Fibroblast of lung (primary cell): ENCODE data around the gene KCNJ10. TPM values are rescaled to one million over a fixed set of nuclear protein-coding genes. Genes with fewer than 3 reads are reported as not detected.

Source experiments
- DNase-seq, 2 donors: peaks; one replicate each; pipeline versions ENCODE4 v3.0.0 to v3.0.0-alpha.2; 2010; ENCODE audit warnings: low read depth in 2 of 2
- H2AFZ ChIP-seq: 2 replicates; pipeline ENCODE4 v1.5.1; 2012; ENCODE audit warnings: low read length, control low read depth, inconsistent platforms
- H3K27ac ChIP-seq: 2 replicates; pipeline ENCODE4 v1.5.1; 2011; ENCODE audit warnings: low read length, control low read depth; ENCODE audit not compliant: insufficient read depth
- H3K27me3 ChIP-seq: 2 replicates; pipeline ENCODE4 v1.5.1; 2011; ENCODE audit warnings: mild to moderate bottlenecking, low read length; ENCODE audit not compliant: control insufficient read depth, insufficient read depth
- H3K36me3 ChIP-seq: 2 replicates; pipeline ENCODE4 v1.5.1; 2011; ENCODE audit warnings: low read length; ENCODE audit not compliant: control insufficient read depth, insufficient read depth
- H3K4me1 ChIP-seq: 2 replicates; pipeline ENCODE4 v1.5.1; 2011; ENCODE audit warnings: low read length; ENCODE audit not compliant: control insufficient read depth, insufficient read depth; ENCODE audit errors: extremely low read depth
- H3K4me2 ChIP-seq: 2 replicates; pipeline ENCODE4 v1.5.1; 2011; ENCODE audit warnings: low read length, control low read depth; ENCODE audit not compliant: insufficient read depth; ENCODE audit errors: extremely low read depth
- H3K4me3 ChIP-seq, 4 experiments: fragments of 200-600 bp in 1 of 4; sonication (generic) in 1 of 4; replicated peaks in 1 of 4; 2 replicates each; pipeline ENCODE4 v1.5.1; 2011 to 2016; ENCODE audit warnings: low read length in 4 of 4, low read depth in 3 of 4, mild to moderate bottlenecking in 3 of 4, control low read depth in 2 of 4, inconsistent platforms in 1 of 4, mixed read lengths in 1 of 4; ENCODE audit not compliant: insufficient read depth in 1 of 4; ENCODE audit errors: control extremely low read depth in 1 of 4
- H3K79me2 ChIP-seq: 2 replicates; pipeline ENCODE4 v1.5.1; 2012; ENCODE audit warnings: mild to moderate bottlenecking, low read length, inconsistent platforms; ENCODE audit not compliant: control insufficient read depth, insufficient read depth
- H3K9ac ChIP-seq: 2 replicates; pipeline ENCODE4 v1.5.1; 2011; ENCODE audit warnings: mild to moderate bottlenecking, low read length, control low read depth; ENCODE audit not compliant: insufficient read depth
- H3K9me3 ChIP-seq: 2 replicates; pipeline ENCODE4 v1.5.1; 2012; ENCODE audit warnings: low read depth, low read length; ENCODE audit not compliant: control insufficient read depth, insufficient read depth
- H4K20me1 ChIP-seq: 2 replicates; pipeline ENCODE4 v1.5.1; 2011; ENCODE audit warnings: low read length; ENCODE audit not compliant: control insufficient read depth, insufficient read depth; ENCODE audit errors: extremely low read depth
- CTCF ChIP-seq, 2 donors: IDR thresholded peaks in 1 of 2; conservative IDR thresholded peaks in 1 of 2; 1 replicate in 1 of 2; 2 replicates in 1 of 2; pipeline ENCODE4 v1.5.1; 2011 to 2012; ENCODE audit warnings: low read length in 2 of 2, control low read depth in 1 of 2, inconsistent platforms in 1 of 2, low read depth in 1 of 2, mild to moderate bottlenecking in 1 of 2
- EZH2 ChIP-seq: IDR thresholded peaks from 2 replicates; pipeline ENCODE4 v1.5.1; 2012; ENCODE audit warnings: low read length, control low read depth, mild to moderate bottlenecking; ENCODE audit errors: missing control alignments
- polyA plus RNA-seq, 2 donors: library from polyadenylated mRNA; depleted of rRNA in 1 of 2; stranded (reverse) in 1 of 2; unstranded in 1 of 2; fragments of >200 nt; gene quantifications; 2 replicates each; pipeline ENCODE4 v1.2.1, GENCODE V29; 2011 to 2012; ENCODE audit warnings: missing spikeins in 1 of 2
- total RNA-seq: library from RNA; depleted of rRNA; stranded (reverse); fragments of >200 nt; gene quantifications from 2 replicates; pipeline ENCODE4 v1.2.1, GENCODE V29; 2014

KCNJ10 gene
- total and polyA plus RNA-seq, 2 donors (not counting 1 experiment from before 2014, with no cell fraction given) = not detected

- H3K9ac ChIP-seq = no peak overlapping the region
- no peaks in the 10 kb centered on the region for H3K9me3 ChIP-seq
- no peak overlapping the region for H3K4me2 ChIP-seq
- no peak overlapping the region for H3K4me3 ChIP-seq
- no peak overlapping the region for H3K27ac ChIP-seq
- no peak for DNase-seq
- H4K20me1 ChIP-seq = no peaks in the 10 kb centered on the region
- TF ChIP-seq EZH2 (no peak), CTCF (conservative IDR thresholded peaks at IDR 0.05 in 1 of 2, IDR thresholded peaks at IDR 0.05 in 1 of 2; ENCODE audit: low read depth in 1 of 2, low read length in 2 of 2) (no peak)
- H3K4me1 ChIP-seq = peaks cover 7% of the 10 kb centered on the region
- H3K27me3 ChIP-seq = peaks cover 4% of the 10 kb centered on the region
- H3K79me2 ChIP-seq = no peaks in the 10 kb centered on the region
- H3K36me3 ChIP-seq = no peaks in the 10 kb centered on the region
- no peak overlapping the region for H2AFZ ChIP-seq
These were observed 32.0 kb upstream of the KCNJ10 start for GRCh38 chr1:160101717-160102522.

GRCh38 chr1:160101037-160101716 is 31.2 kb upstream of the KCNJ10 start:
- Histone ChIP-seq H3K36me3 (no peaks in the 10 kb centered on the region), H3K4me1 (peaks cover 7% of the 10 kb centered on the region), H3K27me3 (peaks cover 4% of the 10 kb centered on the region), H3K27ac (no peak overlapping the region), H3K9me3 (no peaks in the 10 kb centered on the region), H2AFZ (peak overlapping the region; percentile 29), H4K20me1 (no peaks in the 10 kb centered on the region), H3K79me2 (no peaks in the 10 kb centered on the region), H3K4me2 (peak overlapping the region; percentile 51), H3K4me3 (no peak overlapping the region), H3K9ac (no peak overlapping the region)
- peak; percentile 58 to 62 for DNase-seq
- TF ChIP-seq CTCF (conservative IDR thresholded peaks at IDR 0.05 in 1 of 2, IDR thresholded peaks at IDR 0.05 in 1 of 2; ENCODE audit: low read depth in 1 of 2, low read length in 2 of 2) (peak; percentile 84 to 93), EZH2 (no peak)

GRCh38 chr1:160099716-160100375 is 29.9 kb upstream of the KCNJ10 start:
- no peak overlapping the region for H2AFZ ChIP-seq
- H3K4me2 ChIP-seq = no peak overlapping the region

More at GRCh38 chr1:160099716-160100375, 29.9 kb upstream of the KCNJ10 start:
- TF ChIP-seq CTCF (conservative IDR thresholded peaks at IDR 0.05 in 1 of 2, IDR thresholded peaks at IDR 0.05 in 1 of 2; ENCODE audit: low read depth in 1 of 2, low read length in 2 of 2) = no peak
- TF ChIP-seq EZH2 = no peak
- Histone ChIP-seq H3K4me1 (peaks cover 7% of the 10 kb centered on the region), H3K27me3 (peaks cover 4% of the 10 kb centered on the region), H3K4me3 (no peak overlapping the region), H3K9ac (no peak overlapping the region), H3K36me3 (no peaks in the 10 kb centered on the region), H4K20me1 (no peaks in the 10 kb centered on the region), H3K9me3 (no peaks in the 10 kb centered on the region), H3K79me2 (no peaks in the 10 kb centered on the region), H3K27ac (no peak overlapping the region)
- DNase-seq = no peak
